Measurements from ENCODE around the gene KCNJ11. TPM values are rescaled to one million over a fixed set of nuclear protein-coding genes. Genes with fewer than 3 reads are reported as not detected.
"Not testable (repeated sequence)": the region's sequence is repeated elsewhere in the genome, so short reads cannot be mapped to it uniquely, and the experiment has no call there.

Gene KCNJ11
- total RNA-seq, 1 donor from 2014 or later, result 18.6 TPM

DNA sequence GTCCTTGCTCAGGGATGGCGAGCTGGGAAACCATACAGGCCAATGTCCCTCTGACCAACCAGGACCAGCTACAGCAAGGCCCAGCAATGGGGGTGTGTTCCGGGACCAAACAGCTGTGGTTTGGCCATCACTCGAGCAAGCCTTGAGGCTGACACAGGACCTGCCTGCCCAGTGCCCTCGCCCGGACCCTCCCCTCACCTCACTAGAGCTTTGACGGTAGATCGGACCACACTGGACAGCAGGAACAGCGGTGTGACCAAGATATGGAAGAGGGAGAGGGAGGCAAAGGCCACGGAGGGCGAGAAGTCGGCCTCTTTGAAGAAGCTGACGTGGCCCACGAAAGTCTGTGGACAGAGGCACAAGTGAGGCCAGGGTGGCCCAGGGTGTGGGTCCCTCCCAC is 42.2 kb upstream of the KCNJ11 start:
- Mint-ChIP-seq H3K27me3 (peaks cover 5% of the 10 kb centered on the region), H3K36me3 (no peaks in the 10 kb centered on the region), H3K9me3 (no peaks in the 10 kb centered on the region), H3K4me1 (ENCODE audit: unreplicated experiment) (peaks cover 36% of the 10 kb centered on the region), H3K4me3 (no peak overlapping the region), H3K27ac (no peak overlapping the region)
- DNase-seq (ENCODE audit: extremely low spot score, unreplicated experiment), result no peak
- no peak for TF ChIP-seq CTCF (conservative IDR thresholded peaks at IDR 0.05)

GRCh38 chr11:17428925-17429324 is 40.5 kb upstream of the KCNJ11 start:
- no peak for TF ChIP-seq CTCF (conservative IDR thresholded peaks at IDR 0.05)
- H3K4me1 Mint-ChIP-seq (ENCODE audit: unreplicated experiment), result peaks cover 26% of the 10 kb centered on the region

DNA sequence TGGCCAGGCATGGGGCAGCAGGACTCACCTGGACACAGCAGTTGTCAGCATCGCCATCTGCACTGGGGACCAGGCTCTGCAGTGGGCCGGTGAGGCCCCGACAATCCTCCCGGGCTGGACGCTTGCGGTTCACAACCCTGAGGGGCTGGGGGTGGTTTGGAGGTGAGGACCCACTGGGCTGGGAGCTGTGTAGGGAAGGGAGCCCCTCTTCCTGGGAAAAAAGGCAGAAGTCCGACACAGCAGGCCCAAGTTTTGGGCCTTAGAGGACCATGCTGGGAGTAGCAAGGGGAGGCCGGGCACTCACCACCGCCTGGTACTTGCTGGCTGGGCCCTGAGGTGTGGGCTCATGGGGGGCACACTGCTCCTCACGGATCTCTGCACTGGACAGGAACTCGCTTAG is 39.8 kb upstream of the KCNJ11 start:
- Mint-ChIP-seq H3K27ac (no peak overlapping the region), H3K27me3 (peaks cover 9% of the 10 kb centered on the region), H3K9me3 (no peaks in the 10 kb centered on the region), H3K4me1 (ENCODE audit: unreplicated experiment) (peaks cover 26% of the 10 kb centered on the region), H3K4me3 (no peak overlapping the region), H3K36me3 (no peaks in the 10 kb centered on the region)
- no peak for DNase-seq (ENCODE audit: extremely low spot score, unreplicated experiment)
- TF ChIP-seq CTCF (conservative IDR thresholded peaks at IDR 0.05), result no peak

More at GRCh38 chr11:17428925-17429324, 40.5 kb upstream of the KCNJ11 start:
- no peak overlapping the region for H3K4me3 Mint-ChIP-seq
- H3K27ac Mint-ChIP-seq, result no peak overlapping the region
- DNase-seq (ENCODE audit: extremely low spot score, unreplicated experiment), result no peak
- H3K36me3 Mint-ChIP-seq, result no peaks in the 10 kb centered on the region
- H3K9me3 Mint-ChIP-seq, result no peaks in the 10 kb centered on the region
- H3K27me3 Mint-ChIP-seq, result peaks cover 9% of the 10 kb centered on the region

DNA sequence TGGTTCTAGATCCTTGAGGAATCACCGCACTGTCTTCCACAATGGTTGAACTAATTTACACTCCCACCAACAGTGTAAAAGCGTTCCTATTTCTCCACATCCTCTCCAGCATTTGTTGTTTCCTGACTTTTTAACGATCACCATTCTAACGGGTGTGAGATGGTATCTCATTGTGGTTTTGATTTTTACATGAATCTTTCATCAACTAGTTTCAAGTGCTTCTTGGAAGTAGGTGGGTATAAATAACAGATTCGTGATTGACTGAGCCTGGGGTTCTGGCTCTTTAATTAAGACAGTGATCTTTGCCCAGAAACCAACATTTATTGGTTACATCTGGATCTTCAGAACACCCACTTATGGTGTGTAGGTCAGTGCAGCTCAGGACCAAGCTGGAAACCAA is 37.8 kb upstream of the KCNJ11 start:
- Mint-ChIP-seq H3K4me1 (ENCODE audit: unreplicated experiment) (peaks cover 16% of the 10 kb centered on the region), H3K27me3 (peaks cover 23% of the 10 kb centered on the region)
- not testable (repeated sequence) for H3K36me3 Mint-ChIP-seq; H3K9me3 Mint-ChIP-seq; DNase-seq (ENCODE audit: extremely low spot score, unreplicated experiment); H3K27ac Mint-ChIP-seq; H3K4me3 Mint-ChIP-seq

GRCh38 chr11:17423533-17424310 is 35.3 kb upstream of the KCNJ11 start:
- TF ChIP-seq CTCF (conservative IDR thresholded peaks at IDR 0.05), result no peak
- Mint-ChIP-seq H3K4me3 (no peak overlapping the region), H3K4me1 (ENCODE audit: unreplicated experiment) (peaks cover 4% of the 10 kb centered on the region), H3K27me3 (peaks cover 37% of the 10 kb centered on the region), H3K27ac (no peak overlapping the region), H3K9me3 (no peaks in the 10 kb centered on the region), H3K36me3 (no peaks in the 10 kb centered on the region)
- DNase-seq (ENCODE audit: extremely low spot score, unreplicated experiment), result no peak

GRCh38 chr11:17421781-17422180 is 33.3 kb upstream of the KCNJ11 start:
- TF ChIP-seq CTCF (conservative IDR thresholded peaks at IDR 0.05), result no peak
- Mint-ChIP-seq H3K27ac (no peak overlapping the region), H3K4me1 (ENCODE audit: unreplicated experiment) (peaks cover 8% of the 10 kb centered on the region), H3K36me3 (no peaks in the 10 kb centered on the region), H3K9me3 (no peaks in the 10 kb centered on the region), H3K4me3 (no peak overlapping the region), H3K27me3 (peaks cover 42% of the 10 kb centered on the region)
- DNase-seq (ENCODE audit: extremely low spot score, unreplicated experiment), result no peak

All from type B pancreatic cell (in vitro differentiated cells).